Stomach (tissue), 4 donors: Measurements from ENCODE around the gene DSG4.

Source experiments
- POLR2A ChIP-seq, 4 donors: fragments of 450-650 bp; IDR thresholded peaks; one replicate each; pipeline ENCODE4 v1.6.1; 2016; ENCODE audit warnings: antibody characterized with exemption in 4 of 4, control low read depth in 2 of 4, mild to moderate bottlenecking in 1 of 4, moderate library complexity in 1 of 4
- POLR2AphosphoS5 ChIP-seq, 3 donors: sonication (generic); formaldehyde crosslinking; IDR thresholded peaks; one replicate each; pipeline ENCODE4 v1.6.1; 2016; ENCODE audit warnings: antibody characterized with exemption in 3 of 3
- TF ChIP-seq, protein P1 (sequence below), 7 experiments: fragments of 450-650 bp in 4 of 7; fragments of 200-600 bp in 3 of 7; sonication (generic) in 3 of 7; IDR thresholded peaks; one replicate each; pipeline ENCODE4 v1.5.1; 2016 to 2019; ENCODE audit warnings: antibody characterized with exemption in 7 of 7, control low read depth in 2 of 7, mild to moderate bottlenecking in 1 of 7

DNA sequence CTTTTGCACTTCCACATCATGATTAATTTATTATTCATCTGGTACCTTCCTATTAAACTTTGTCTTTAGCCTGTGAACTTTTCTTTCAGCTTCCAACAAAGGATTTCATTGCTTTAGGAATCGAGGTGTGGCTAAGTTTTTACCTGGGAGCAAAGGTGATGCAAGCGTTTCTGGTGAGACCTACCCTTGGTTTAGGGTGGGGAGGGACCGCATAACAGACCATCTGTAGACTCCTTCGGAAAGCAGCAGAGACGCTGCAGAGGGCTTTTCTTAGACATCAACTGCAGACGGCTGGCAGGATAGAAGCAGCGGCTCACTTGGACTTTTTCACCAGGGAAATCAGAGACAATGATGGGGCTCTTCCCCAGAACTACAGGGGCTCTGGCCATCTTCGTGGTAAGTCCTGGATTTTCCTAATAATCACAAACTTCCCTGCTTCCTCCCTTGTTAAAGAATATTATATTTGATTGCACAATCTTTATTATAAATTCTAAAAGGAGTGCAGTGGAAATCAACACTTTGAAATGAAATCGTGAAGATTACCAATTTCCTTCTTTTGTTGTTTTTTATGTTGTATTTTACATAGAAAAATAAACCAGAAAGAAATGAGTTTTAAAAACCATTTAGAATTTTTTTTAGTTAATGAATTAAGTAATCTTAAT is 71.1 kb downstream of the DSG4 start, which contains the start of gene DSG3:
- TF ChIP-seq POLR2A (IDR thresholded peaks at IDR 0.05) (no peak), POLR2AphosphoS5 (IDR thresholded peaks at IDR 0.05) (no peak)
- TF ChIP-seq, protein P1, sequence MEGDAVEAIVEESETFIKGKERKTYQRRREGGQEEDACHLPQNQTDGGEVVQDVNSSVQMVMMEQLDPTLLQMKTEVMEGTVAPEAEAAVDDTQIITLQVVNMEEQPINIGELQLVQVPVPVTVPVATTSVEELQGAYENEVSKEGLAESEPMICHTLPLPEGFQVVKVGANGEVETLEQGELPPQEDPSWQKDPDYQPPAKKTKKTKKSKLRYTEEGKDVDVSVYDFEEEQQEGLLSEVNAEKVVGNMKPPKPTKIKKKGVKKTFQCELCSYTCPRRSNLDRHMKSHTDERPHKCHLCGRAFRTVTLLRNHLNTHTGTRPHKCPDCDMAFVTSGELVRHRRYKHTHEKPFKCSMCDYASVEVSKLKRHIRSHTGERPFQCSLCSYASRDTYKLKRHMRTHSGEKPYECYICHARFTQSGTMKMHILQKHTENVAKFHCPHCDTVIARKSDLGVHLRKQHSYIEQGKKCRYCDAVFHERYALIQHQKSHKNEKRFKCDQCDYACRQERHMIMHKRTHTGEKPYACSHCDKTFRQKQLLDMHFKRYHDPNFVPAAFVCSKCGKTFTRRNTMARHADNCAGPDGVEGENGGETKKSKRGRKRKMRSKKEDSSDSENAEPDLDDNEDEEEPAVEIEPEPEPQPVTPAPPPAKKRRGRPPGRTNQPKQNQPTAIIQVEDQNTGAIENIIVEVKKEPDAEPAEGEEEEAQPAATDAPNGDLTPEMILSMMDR (IDR thresholded peaks at IDR 0.05), result no peak
